HEK293 (cell line): ENCODE data around the gene ABLIM3.
A peak's percentile ranks its signal among the peaks of the same experiment; 100 is the strongest.

ENCODE experiments used
- CTCF ChIA-PET: fragments of 350-600 bp; formaldehyde crosslinking; extraction: SDS; loops from one replicate; lab custom pipeline; 2021; ENCODE audit warnings: antibody characterized with exemption; lab: Yijun Ruan, JAX
- POLR2A ChIA-PET: fragments of 300-600 bp; formaldehyde crosslinking; extraction: SDS; loops from one replicate; lab custom pipeline; 2020; ENCODE audit warnings: antibody characterized with exemption, inconsistent platforms; lab: Yijun Ruan, JAX
- H3K27ac ChIP-seq: fragments of 200-500 bp; sonication (Bioruptor generic); 2 replicates; pipeline ENCODE4 v1.5.1; 2014; ENCODE audit warnings: low read depth, low read length, control low read depth, inconsistent platforms; ENCODE audit errors: extremely low read depth
- H3K36me3 ChIP-seq, 2 experiments: fragments of 200-500 bp in 1 of 2; sonication (Bioruptor generic) in 1 of 2; 1 replicate in 1 of 2; 2 replicates in 1 of 2; pipeline ENCODE4 v1.5.1; 2014 to 2017; ENCODE audit warnings: inconsistent platforms in 2 of 2, low read length in 2 of 2; ENCODE audit not compliant: control insufficient read depth in 2 of 2, insufficient read depth in 1 of 2
- H3K4me1 ChIP-seq: fragments of 200-500 bp; sonication (Bioruptor generic); 2 replicates; pipeline ENCODE4 v1.5.1; 2014; ENCODE audit warnings: mild to moderate bottlenecking, low read length, inconsistent platforms; ENCODE audit not compliant: control insufficient read depth, insufficient read depth
- H3K4me3 ChIP-seq: 2 replicates; pipeline ENCODE4 v1.5.1; 2011; ENCODE audit warnings: low read depth, mild to moderate bottlenecking, control low read depth, low read length, moderate library complexity
- H3K9me3 ChIP-seq: fragments of 200-500 bp; sonication (Bioruptor generic); 2 replicates; pipeline ENCODE4 v1.5.1; 2014; ENCODE audit warnings: low read depth, low read length, inconsistent platforms; ENCODE audit not compliant: control insufficient read depth, insufficient read depth
- BCL11A ChIP-seq: fragments of 450-650 bp; formaldehyde crosslinking; IDR thresholded peaks from 2 replicates; pipeline ENCODE4 v1.5.1; 2016; ENCODE audit warnings: low read depth, missing biosample characterization, missing genetic modification characterization
- EGR2 ChIP-seq: fragments of 450-650 bp; formaldehyde crosslinking; IDR thresholded peaks from 2 replicates; pipeline ENCODE4 v1.5.1; 2016; ENCODE audit warnings: low read depth, missing biosample characterization, missing genetic modification characterization
- FEZF1 ChIP-seq: fragments of 450-650 bp; formaldehyde crosslinking; IDR thresholded peaks from 2 replicates; pipeline ENCODE4 v1.5.1; 2016; ENCODE audit warnings: missing biosample characterization, missing genetic modification characterization
- GLIS1 ChIP-seq: fragments of 450-650 bp; formaldehyde crosslinking; IDR thresholded peaks from 2 replicates; pipeline ENCODE4 v1.5.1; 2016; ENCODE audit warnings: missing biosample characterization, missing genetic modification characterization
- HOXA7 ChIP-seq: sonication (generic); formaldehyde crosslinking; IDR thresholded peaks from 2 replicates; pipeline ENCODE4 v1.8.1; 2022; ENCODE audit warnings: missing genetic modification reagents, borderline replicate concordance
- ZBTB10 ChIP-seq: fragments of 450-650 bp; formaldehyde crosslinking; IDR thresholded peaks from 2 replicates; pipeline ENCODE4 v1.5.1; 2016; ENCODE audit warnings: missing biosample characterization, missing genetic modification characterization
- ZEB2 ChIP-seq: fragments of 450-650 bp; formaldehyde crosslinking; IDR thresholded peaks from 2 replicates; pipeline ENCODE4 v1.5.1; 2016; ENCODE audit warnings: missing biosample characterization, missing genetic modification characterization
- ZFHX2 ChIP-seq: fragments of 450-650 bp; formaldehyde crosslinking; conservative IDR thresholded peaks from 2 replicates; pipeline ENCODE4 v1.5.1; 2016; ENCODE audit warnings: missing biosample characterization, missing genetic modification characterization
- ZFP41 ChIP-seq: fragments of 450-650 bp; formaldehyde crosslinking; IDR thresholded peaks from 2 replicates; pipeline ENCODE4 v1.5.1; 2016; ENCODE audit warnings: missing biosample characterization, missing genetic modification characterization, borderline replicate concordance
- ZNF132 ChIP-seq: fragments of 450-650 bp; formaldehyde crosslinking; IDR thresholded peaks from 2 replicates; pipeline ENCODE4 v1.5.1; 2017; ENCODE audit warnings: missing biosample characterization, missing genetic modification characterization, borderline replicate concordance
- ZNF16 ChIP-seq: fragments of 450-650 bp; formaldehyde crosslinking; IDR thresholded peaks from 2 replicates; pipeline ENCODE4 v1.5.1; 2016; ENCODE audit warnings: low read depth, missing biosample characterization, missing genetic modification characterization
- ZNF223 ChIP-seq: fragments of 450-650 bp; formaldehyde crosslinking; IDR thresholded peaks from 2 replicates; pipeline ENCODE4 v1.5.1; 2016; ENCODE audit warnings: missing biosample characterization, missing genetic modification characterization
- ZNF398 ChIP-seq: fragments of 450-650 bp; formaldehyde crosslinking; IDR thresholded peaks from 2 replicates; pipeline ENCODE4 v1.5.1; 2017; ENCODE audit warnings: missing biosample characterization, missing genetic modification characterization
- ZNF423 ChIP-seq: fragments of 450-650 bp; formaldehyde crosslinking; IDR thresholded peaks from 2 replicates; pipeline ENCODE4 v1.5.1; 2016; ENCODE audit warnings: missing biosample characterization, missing genetic modification characterization
- ZNF529 ChIP-seq: fragments of 450-650 bp; formaldehyde crosslinking; IDR thresholded peaks from 2 replicates; pipeline ENCODE4 v1.5.1; 2017; ENCODE audit warnings: missing genetic modification characterization, missing biosample characterization; ENCODE audit not compliant: insufficient replicate concordance
- ZNF549 ChIP-seq: fragments of 450-650 bp; IDR thresholded peaks from 2 replicates; pipeline ENCODE4 v1.5.1; 2018; ENCODE audit warnings: missing biosample characterization, missing genetic modification characterization, mild to moderate bottlenecking, inconsistent platforms, moderate library complexity
- ZSCAN30 ChIP-seq: fragments of 450-650 bp; IDR thresholded peaks from 2 replicates; pipeline ENCODE4 v1.5.1; 2018; ENCODE audit warnings: missing biosample characterization, mild to moderate bottlenecking, missing genetic modification characterization, moderate library complexity
- TF ChIP-seq, protein P1 (sequence below): fragments of 450-650 bp; formaldehyde crosslinking; IDR thresholded peaks from 2 replicates; pipeline ENCODE4 v1.5.1; 2016; ENCODE audit warnings: missing biosample characterization, missing genetic modification characterization
- TF ChIP-seq, protein P2 (sequence below): fragments of 450-650 bp; formaldehyde crosslinking; IDR thresholded peaks from 2 replicates; pipeline ENCODE4 v1.5.1; 2016; ENCODE audit warnings: missing biosample characterization, missing genetic modification characterization

Gene ABLIM3

GRCh38 chr5:149175346-149176105 is 34.2 kb downstream of the ABLIM3 start:
- no peak overlapping the region for H3K4me3 ChIP-seq
- TF ChIP-seq ZNF549 (tag by site-specific recombination): no peak
- no peak for TF ChIP-seq ZNF16
- no peak for TF ChIP-seq ZNF398 (tag by site-specific recombination)
- TF ChIP-seq ZNF223: no peak
- TF ChIP-seq GLIS1 (tag by site-specific recombination): no peak
- no peak for TF ChIP-seq ZNF529
- no peak for TF ChIP-seq ZBTB10
- no peak for TF ChIP-seq HOXA7 (CRISPR knock-in tag)
- TF ChIP-seq, protein P1, sequence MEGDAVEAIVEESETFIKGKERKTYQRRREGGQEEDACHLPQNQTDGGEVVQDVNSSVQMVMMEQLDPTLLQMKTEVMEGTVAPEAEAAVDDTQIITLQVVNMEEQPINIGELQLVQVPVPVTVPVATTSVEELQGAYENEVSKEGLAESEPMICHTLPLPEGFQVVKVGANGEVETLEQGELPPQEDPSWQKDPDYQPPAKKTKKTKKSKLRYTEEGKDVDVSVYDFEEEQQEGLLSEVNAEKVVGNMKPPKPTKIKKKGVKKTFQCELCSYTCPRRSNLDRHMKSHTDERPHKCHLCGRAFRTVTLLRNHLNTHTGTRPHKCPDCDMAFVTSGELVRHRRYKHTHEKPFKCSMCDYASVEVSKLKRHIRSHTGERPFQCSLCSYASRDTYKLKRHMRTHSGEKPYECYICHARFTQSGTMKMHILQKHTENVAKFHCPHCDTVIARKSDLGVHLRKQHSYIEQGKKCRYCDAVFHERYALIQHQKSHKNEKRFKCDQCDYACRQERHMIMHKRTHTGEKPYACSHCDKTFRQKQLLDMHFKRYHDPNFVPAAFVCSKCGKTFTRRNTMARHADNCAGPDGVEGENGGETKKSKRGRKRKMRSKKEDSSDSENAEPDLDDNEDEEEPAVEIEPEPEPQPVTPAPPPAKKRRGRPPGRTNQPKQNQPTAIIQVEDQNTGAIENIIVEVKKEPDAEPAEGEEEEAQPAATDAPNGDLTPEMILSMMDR (tag by site-specific recombination): no peak
- TF ChIP-seq FEZF1 (tag by site-specific recombination): no peak
- TF ChIP-seq ZNF423 (tag by site-specific recombination): no peak
- peaks cover 4% of the 10 kb centered on the region for H3K4me1 ChIP-seq
- no peaks in the 10 kb centered on the region for H3K36me3 ChIP-seq
- ChIA-PET POLR2A (no interaction called here), CTCF (interaction anchor here (0.6 to 0.9 kb wide), 2 partner anchors 31 to 144 kb away, joined by 3 read pairs; no protein-coding TSS in a partner anchor)
- no peak overlapping the region for H3K27ac ChIP-seq
- no peaks in the 10 kb centered on the region for H3K9me3 ChIP-seq

- ChIA-PET CTCF (no interaction called here), POLR2A (no interaction called here)
- H3K27ac ChIP-seq: no peak overlapping the region
- H3K36me3 ChIP-seq: no peaks in the 10 kb centered on the region
- H3K4me3 ChIP-seq: no peak overlapping the region
- TF ChIP-seq ZFP41 (tag by site-specific recombination) (no peak), EGR2 (tag by site-specific recombination) (peak; percentile 81), ZFHX2 (tag by site-specific recombination) (peak; percentile 75), BCL11A (tag by site-specific recombination) (no peak), ZSCAN30 (tag by site-specific recombination) (no peak), ZEB2 (no peak), ZNF132 (tag by site-specific recombination) (no peak)
- TF ChIP-seq, protein P2, sequence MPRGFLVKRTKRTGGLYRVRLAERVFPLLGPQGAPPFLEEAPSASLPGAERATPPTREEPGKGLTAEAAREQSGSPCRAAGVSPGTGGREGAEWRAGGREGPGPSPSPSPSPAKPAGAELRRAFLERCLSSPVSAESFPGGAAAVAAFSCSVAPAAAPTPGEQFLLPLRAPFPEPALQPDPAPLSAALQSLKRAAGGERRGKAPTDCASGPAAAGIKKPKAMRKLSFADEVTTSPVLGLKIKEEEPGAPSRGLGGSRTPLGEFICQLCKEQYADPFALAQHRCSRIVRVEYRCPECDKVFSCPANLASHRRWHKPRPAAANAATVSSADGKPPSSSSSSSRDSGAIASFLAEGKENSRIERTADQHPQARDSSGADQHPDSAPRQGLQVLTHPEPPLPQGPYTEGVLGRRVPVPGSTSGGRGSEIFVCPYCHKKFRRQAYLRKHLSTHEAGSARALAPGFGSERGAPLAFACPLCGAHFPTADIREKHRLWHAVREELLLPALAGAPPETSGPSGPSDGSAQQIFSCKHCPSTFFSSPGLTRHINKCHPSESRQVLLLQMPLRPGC (tag by site-specific recombination): no peak
- TF ChIP-seq, all 188 proteins: peak for 2
- Histone ChIP-seq H3K4me1 (peaks cover 4% of the 10 kb centered on the region), H3K9me3 (no peaks in the 10 kb centered on the region)
Measured at GRCh38 chr5:149177339-149177843, 36.1 kb downstream of the ABLIM3 start.
